ENCODE results near the gene SORCS2.

- TF ChIP-seq CTCF (IDR thresholded peaks at IDR 0.05; ENCODE audit: low read depth, low read length) (no peak), EZH2phosphoT487 (IDR thresholded peaks at IDR 0.05; ENCODE audit: low read depth) (no peak)
These were observed 534.5 kb downstream of the SORCS2 start for GRCh38 chr4:7726665-7727413.
